OCI-LY3 (cell line): ENCODE data around the gene ZNF385C.

ENCODE experiments used
- H2AFZ ChIP-seq: fragments of 200-600, 300-600 bp; shearing (Covaris generic); 2 replicates; pipeline ENCODE4 v1.6.0; 2014; ENCODE audit warnings: antibody characterized with exemption, low read depth, low read length
- H3K27ac ChIP-seq: fragments of 200-600, 300-600 bp; sonication (generic); 2 replicates; pipeline ENCODE4 v1.5.1; 2014; ENCODE audit warnings: mild to moderate bottlenecking, low read length, moderate library complexity, mixed read lengths
- H3K27me3 ChIP-seq: fragments of 200-600, 300-600 bp; sonication (generic); 2 replicates; pipeline ENCODE4 v1.6.1; 2014; ENCODE audit warnings: low read depth, low read length, mixed read lengths
- H3K36me3 ChIP-seq: fragments of 200-600, 300-600 bp; sonication (generic); replicated peaks from 2 replicates; pipeline ENCODE3; 2014; ENCODE audit warnings: low read depth, low read length, mixed read lengths
- H3K4me1 ChIP-seq: fragments of 300-600, 200-600 bp; sonication (generic); 2 replicates; pipeline ENCODE4 v1.6.1; 2014; ENCODE audit warnings: low read length, mixed read lengths
- H3K4me2 ChIP-seq: fragments of 200-600, 300-600 bp; sonication (generic); 2 replicates; pipeline ENCODE4 v1.6.1; 2014; ENCODE audit warnings: low read length, mixed read lengths
- H3K4me3 ChIP-seq: fragments of 300-600, 200-600 bp; sonication (generic); 2 replicates; pipeline ENCODE4 v1.5.1; 2014; ENCODE audit warnings: antibody characterized with exemption, mild to moderate bottlenecking, low read length, moderate library complexity
- H3K79me2 ChIP-seq: fragments of 300-600, 200-600 bp; shearing (Covaris generic); 2 replicates; pipeline ENCODE4 v1.6.1; 2014; ENCODE audit warnings: mild to moderate bottlenecking, low read length, mixed read lengths
- H3K9ac ChIP-seq: fragments of 300-600, 200-600 bp; shearing (Covaris generic); 2 replicates; pipeline ENCODE4 v1.6.0; 2014; ENCODE audit warnings: mild to moderate bottlenecking, low read length, moderate library complexity
- H3K9me3 ChIP-seq: fragments of 200-600, 300-600 bp; shearing (Covaris generic); 2 replicates; pipeline ENCODE4 v1.6.1; 2014; ENCODE audit warnings: low read length, mixed read lengths; ENCODE audit not compliant: insufficient read depth
- H4K20me1 ChIP-seq: fragments of 200-600, 300-600 bp; sonication (generic); 2 replicates; pipeline ENCODE4 v1.6.1; 2016; ENCODE audit warnings: low read length, mixed read lengths; ENCODE audit not compliant: insufficient read depth
- CTCF ChIP-seq: fragments of 200-600, 300-600 bp; sonication (generic); IDR thresholded peaks from 2 replicates; pipeline ENCODE4 v1.5.1; 2014; ENCODE audit warnings: antibody characterized with exemption, low read length, low read depth
- EZH2phosphoT487 ChIP-seq: fragments of 200-600 bp; shearing (Covaris generic); IDR thresholded peaks from 2 replicates; pipeline ENCODE4 v1.6.1; 2018; ENCODE audit warnings: antibody characterized with exemption, mixed run types, low read depth

ZNF385C gene

GRCh38 chr17:42055496-42055895 lies 42.8 kb downstream of the ZNF385C start:
- Histone ChIP-seq H3K9me3 (peaks cover 6% of the 10 kb centered on the region; the same call in 1 of the 2 replicates), H3K79me2 (peaks cover 28% of the 10 kb centered on the region; the same call in 1 of the 2 replicates), H3K27ac (no peak overlapping the region), H3K4me1 (peaks cover 12% of the 10 kb centered on the region; the same call in 1 of the 2 replicates), H2AFZ (no peak overlapping the region), H3K4me3 (no peak overlapping the region), H4K20me1 (peaks cover 57% of the 10 kb centered on the region), H3K27me3 (no peaks in the 10 kb centered on the region), H3K9ac (no peak overlapping the region), H3K4me2 (no peak overlapping the region), H3K36me3 (peaks cover 69% of the 10 kb centered on the region)
- TF ChIP-seq CTCF (no peak), EZH2phosphoT487 (no peak)

GRCh38 chr17:42055027-42055426 lies 43.2 kb downstream of the ZNF385C start:
- Histone ChIP-seq H3K27ac (no peak overlapping the region), H3K9me3 (peaks cover 6% of the 10 kb centered on the region; the same call in 1 of the 2 replicates), H3K36me3 (peaks cover 65% of the 10 kb centered on the region), H4K20me1 (peaks cover 56% of the 10 kb centered on the region), H3K79me2 (peaks cover 28% of the 10 kb centered on the region; the same call in 1 of the 2 replicates), H3K4me1 (peaks cover 12% of the 10 kb centered on the region; the same call in 1 of the 2 replicates), H3K27me3 (no peaks in the 10 kb centered on the region), H3K4me2 (no peak overlapping the region), H2AFZ (no peak overlapping the region), H3K4me3 (no peak overlapping the region), H3K9ac (no peak overlapping the region)
- TF ChIP-seq EZH2phosphoT487: no peak
- TF ChIP-seq CTCF: no peak

GRCh38 chr17:42053731-42054500 lies 44.4 kb downstream of the ZNF385C start:
- Histone ChIP-seq H3K27me3 (no peaks in the 10 kb centered on the region), H3K4me2 (no peak overlapping the region), H3K79me2 (peaks cover 35% of the 10 kb centered on the region; the same call in 1 of the 2 replicates), H3K27ac (no peak overlapping the region), H3K4me1 (peaks cover 12% of the 10 kb centered on the region; the same call in 1 of the 2 replicates), H2AFZ (no peak overlapping the region), H3K9ac (no peak overlapping the region), H3K36me3 (peaks cover 58% of the 10 kb centered on the region), H3K4me3 (no peak overlapping the region), H3K9me3 (peaks cover 6% of the 10 kb centered on the region; the same call in 1 of the 2 replicates), H4K20me1 (peaks cover 67% of the 10 kb centered on the region)
- no peak for TF ChIP-seq CTCF

GRCh38 chr17:42052346-42052877 lies 45.9 kb downstream of the ZNF385C start:
- H3K36me3 ChIP-seq: peaks cover 45% of the 10 kb centered on the region
- H3K4me3 ChIP-seq: no peak overlapping the region
- peaks cover 74% of the 10 kb centered on the region for H4K20me1 ChIP-seq
- H3K9me3 ChIP-seq: peaks cover 5% of the 10 kb centered on the region; the same call in 1 of the 2 replicates
- H3K27ac ChIP-seq: no peak overlapping the region
- H3K27me3 ChIP-seq: no peaks in the 10 kb centered on the region
- H3K4me2 ChIP-seq: no peak overlapping the region
- TF ChIP-seq EZH2phosphoT487 (no peak), CTCF (no peak)
- H2AFZ ChIP-seq: no peak overlapping the region
- H3K9ac ChIP-seq: no peak overlapping the region
- peaks cover 35% of the 10 kb centered on the region; the same call in 1 of the 2 replicates for H3K79me2 ChIP-seq
- H3K4me1 ChIP-seq: peaks cover 11% of the 10 kb centered on the region; the same call in 1 of the 2 replicates
